Loucy (cell line): ENCODE data around the gene CABP2.

Source experiments
- CTCF ChIP-seq: fragments of 200-600 bp; sonication (generic); conservative IDR thresholded peaks from 2 replicates; pipeline ENCODE4 v1.5.1; 2014; ENCODE audit warnings: mild to moderate bottlenecking, antibody characterized with exemption, low read length
- EZH2phosphoT487 ChIP-seq: fragments of 200-600 bp; IDR thresholded peaks from 2 replicates; pipeline ENCODE4 v1.6.1; 2018; ENCODE audit warnings: antibody characterized with exemption, mild to moderate bottlenecking, moderate library complexity, borderline replicate concordance

GRCh38 chr11:67486481-67487195 is 36.6 kb downstream of the CABP2 start:
- TF ChIP-seq CTCF = no peak
- no peak for TF ChIP-seq EZH2phosphoT487
